Astrocyte (in vitro differentiated cells and primary cell): ENCODE results near the gene UCK1.

Experiments
- EZH2 ChIP-seq: IDR thresholded peaks from 2 replicates; pipeline ENCODE4 v1.6.1; 2012; ENCODE audit warnings: mild to moderate bottlenecking, low read length, inconsistent platforms; ENCODE audit not compliant: insufficient read depth
- TF ChIP-seq, protein P1 (sequence below): IDR thresholded peaks from 2 replicates; pipeline ENCODE4 v1.5.1; 2011; ENCODE audit warnings: low read depth, mild to moderate bottlenecking, inconsistent platforms, low read length, moderate library complexity; ENCODE audit not compliant: insufficient read depth

DNA sequence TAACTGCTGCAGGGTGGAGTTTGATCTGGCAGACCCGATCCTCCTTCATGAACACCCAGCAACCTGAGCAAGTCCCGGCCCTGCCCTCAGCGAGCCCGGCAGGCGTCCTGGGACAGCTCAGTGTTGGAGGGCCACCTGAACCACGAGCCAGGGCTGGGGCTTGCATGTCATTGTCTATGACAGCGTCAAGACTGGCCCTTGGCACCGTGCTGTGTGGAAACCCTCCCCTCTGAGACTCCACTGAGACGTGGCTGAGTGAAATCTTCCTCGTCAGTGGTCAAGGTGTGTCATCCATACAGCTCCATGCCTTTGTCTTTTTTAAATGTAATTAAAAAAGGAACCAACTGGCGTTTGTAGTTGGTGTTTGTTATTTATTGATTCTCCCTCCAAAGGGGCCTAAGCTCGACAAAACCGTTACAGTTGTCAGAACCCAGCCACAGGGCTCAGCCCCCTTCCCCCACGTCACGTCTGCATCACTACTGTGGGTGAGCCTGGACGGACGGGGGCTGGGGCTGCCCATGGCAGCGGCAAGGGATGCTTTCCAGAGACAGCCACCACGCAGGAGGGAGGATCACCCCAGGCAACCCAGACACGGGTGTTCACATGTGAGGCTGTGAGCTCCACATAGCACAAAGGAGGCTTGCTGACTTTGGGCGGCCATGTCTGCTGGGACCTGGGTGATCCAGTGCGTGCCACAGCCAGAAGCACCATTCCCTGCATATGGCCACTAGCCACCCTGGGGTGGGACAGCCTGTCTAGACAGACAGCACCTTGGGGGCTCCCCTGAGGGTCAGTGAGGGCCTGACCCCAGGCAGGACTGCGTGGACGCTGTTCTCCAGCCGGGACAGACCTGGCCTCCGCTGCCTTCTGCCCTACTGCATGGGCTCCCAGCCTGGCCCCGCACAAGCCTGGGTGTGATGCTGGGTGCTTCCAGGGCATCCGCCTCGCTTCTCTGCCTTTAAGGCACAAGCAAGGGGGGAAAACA is 7.3 kb downstream of the UCK1 start:
- TF ChIP-seq EZH2: no peak
- TF ChIP-seq, protein P1, sequence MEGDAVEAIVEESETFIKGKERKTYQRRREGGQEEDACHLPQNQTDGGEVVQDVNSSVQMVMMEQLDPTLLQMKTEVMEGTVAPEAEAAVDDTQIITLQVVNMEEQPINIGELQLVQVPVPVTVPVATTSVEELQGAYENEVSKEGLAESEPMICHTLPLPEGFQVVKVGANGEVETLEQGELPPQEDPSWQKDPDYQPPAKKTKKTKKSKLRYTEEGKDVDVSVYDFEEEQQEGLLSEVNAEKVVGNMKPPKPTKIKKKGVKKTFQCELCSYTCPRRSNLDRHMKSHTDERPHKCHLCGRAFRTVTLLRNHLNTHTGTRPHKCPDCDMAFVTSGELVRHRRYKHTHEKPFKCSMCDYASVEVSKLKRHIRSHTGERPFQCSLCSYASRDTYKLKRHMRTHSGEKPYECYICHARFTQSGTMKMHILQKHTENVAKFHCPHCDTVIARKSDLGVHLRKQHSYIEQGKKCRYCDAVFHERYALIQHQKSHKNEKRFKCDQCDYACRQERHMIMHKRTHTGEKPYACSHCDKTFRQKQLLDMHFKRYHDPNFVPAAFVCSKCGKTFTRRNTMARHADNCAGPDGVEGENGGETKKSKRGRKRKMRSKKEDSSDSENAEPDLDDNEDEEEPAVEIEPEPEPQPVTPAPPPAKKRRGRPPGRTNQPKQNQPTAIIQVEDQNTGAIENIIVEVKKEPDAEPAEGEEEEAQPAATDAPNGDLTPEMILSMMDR: no peak
